H1 (cell line): ENCODE results near the gene ABCA2. TPM values are rescaled to one million over a fixed set of nuclear protein-coding genes. Genes with fewer than 3 reads are reported as not detected.

Source experiments
- EP300 ChIP-seq, 2 experiments: IDR thresholded peaks; 1 replicate in 1 of 2; 2 replicates in 1 of 2; pipeline ENCODE4 v1.6.1; 2011 to 2012; ENCODE audit warnings: low read depth in 2 of 2, low read length in 2 of 2, mild to moderate bottlenecking in 2 of 2, borderline replicate concordance in 1 of 2, inconsistent platforms in 1 of 2, moderate library complexity in 1 of 2
- NRF1 ChIP-seq: IDR thresholded peaks from 2 replicates; pipeline ENCODE4 v1.6.1; 2011; ENCODE audit warnings: mild to moderate bottlenecking, low read depth, low read length, improper control_type of control experiment
- polyA plus RNA-seq, 7 experiments: library from polyadenylated mRNA; depleted of rRNA in 3 of 7; stranded (reverse) in 5 of 7; unstranded in 2 of 7; fragments of >200 nt in 5 of 7; fragments of 200-250 nt in 2 of 7; gene quantifications; 1 replicate in 5 of 7; 2 replicates in 1 of 7; 4 replicates in 1 of 7; pipeline versions ENCODE4 v1.2.1 to v1.2.3, GENCODE V29; 2011 to 2013; ENCODE audit warnings: missing spikeins in 2 of 7, mixed read lengths in 2 of 7
- total RNA-seq: library from RNA; stranded (reverse); fragmentation: NEBNext Ultra II Directional; extraction: Animal tissue kit (Norgen Biotek cat#: 25700); gene quantifications from 2 replicates; pipeline ENCODE4 v1.2.1, GENCODE V29; 2021
- TF ChIP-seq, protein P1 (sequence below): IDR thresholded peaks from 2 replicates; pipeline ENCODE4 v1.6.1; 2012; ENCODE audit warnings: inconsistent platforms

ABCA2 gene
- total and polyA plus RNA-seq, 2 of the 8 experiments (the other 6 are each of a cell fraction or from before 2014, with no cell fraction given): 12.5 to 14.3 TPM

- TF ChIP-seq EP300 (IDR thresholded peaks at IDR 0.05; ENCODE audit: borderline replicate concordance in 1 of 2, low read depth in 2 of 2, low read length in 2 of 2) (no peak), NRF1 (no peak)
- TF ChIP-seq, protein P1, sequence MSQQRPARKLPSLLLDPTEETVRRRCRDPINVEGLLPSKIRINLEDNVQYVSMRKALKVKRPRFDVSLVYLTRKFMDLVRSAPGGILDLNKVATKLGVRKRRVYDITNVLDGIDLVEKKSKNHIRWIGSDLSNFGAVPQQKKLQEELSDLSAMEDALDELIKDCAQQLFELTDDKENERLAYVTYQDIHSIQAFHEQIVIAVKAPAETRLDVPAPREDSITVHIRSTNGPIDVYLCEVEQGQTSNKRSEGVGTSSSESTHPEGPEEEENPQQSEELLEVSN: no peak
Observed at GRCh38 chr9:136994888-136995230, 33.2 kb downstream of the ABCA2 start (continued).
